Right renal cortex interstitium (tissue), 3 donors: Measurements from ENCODE around the gene SORBS2. TPM values are rescaled to one million over a fixed set of nuclear protein-coding genes. Genes with fewer than 3 reads are reported as not detected.
"Not testable (repeated sequence)": the region's sequence is repeated elsewhere in the genome, so short reads cannot be mapped to it uniquely, and the experiment has no call there.

ENCODE experiments used
- DNase-seq, 3 donors: peaks; one replicate each; pipeline ENCODE4 v3.0.0-alpha.2; 2013; ENCODE audit warnings: low read depth in 3 of 3, low spot score in 2 of 3
- polyA plus RNA-seq, 3 donors: library from polyadenylated mRNA; unstranded; fragments of 120-200 nt; gene quantifications; one replicate each; pipeline ENCODE4 v1.2.1, GENCODE V29; 2013; ENCODE audit not compliant: insufficient read length in 3 of 3

Gene SORBS2
- polyA plus RNA-seq, 3 donors: 65.0 to 71.9 (median 65.3) TPM

DNA sequence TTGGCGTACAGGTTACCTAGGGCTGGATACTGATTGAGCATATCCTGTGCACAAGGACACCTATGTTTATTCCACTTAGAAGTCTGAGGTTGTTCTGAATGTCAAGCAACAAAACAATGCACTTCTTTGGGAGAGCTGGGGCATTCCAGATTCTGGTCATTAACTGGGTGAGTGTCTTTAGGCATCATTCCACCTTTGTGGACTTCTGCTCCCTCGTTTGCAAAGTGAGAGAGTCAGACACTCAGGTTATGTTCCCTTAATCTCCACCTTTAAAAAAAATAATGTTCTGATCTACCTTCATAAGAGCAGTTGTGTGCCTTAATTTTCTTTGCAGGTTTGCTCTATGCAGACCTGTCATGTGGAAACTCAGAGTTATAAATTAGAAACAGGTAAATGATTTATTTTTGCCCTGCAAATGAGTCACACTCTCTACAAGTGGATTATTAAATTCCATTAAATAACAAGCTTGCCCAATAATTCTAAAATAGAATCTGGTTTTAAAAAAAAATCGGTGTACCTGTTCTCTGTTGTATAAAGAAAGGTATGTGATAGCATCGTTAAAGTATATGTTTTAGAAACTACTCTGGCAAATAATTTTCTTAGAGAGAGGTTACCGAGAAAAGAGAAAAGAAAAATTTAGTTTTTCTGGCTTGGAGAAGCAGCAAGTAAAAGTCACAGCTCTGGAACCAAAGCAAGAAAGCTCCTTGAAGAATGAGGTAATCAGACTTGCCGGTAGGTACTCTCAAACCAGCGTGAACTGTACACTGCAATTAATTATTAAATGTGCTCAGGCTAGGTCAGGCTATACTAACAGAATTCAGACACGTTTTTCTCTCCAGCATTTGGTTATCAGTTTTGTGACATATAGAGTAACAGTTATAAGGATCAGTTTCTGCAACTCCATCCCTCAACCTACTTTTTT lies 93.2 kb downstream of the SORBS2 start:
- peak in 1 of 3 donors; percentile 50 for DNase-seq

- no peak for DNase-seq
These were observed 94.6 kb downstream of the SORBS2 start for GRCh38 chr4:185717377-185717741.

DNA sequence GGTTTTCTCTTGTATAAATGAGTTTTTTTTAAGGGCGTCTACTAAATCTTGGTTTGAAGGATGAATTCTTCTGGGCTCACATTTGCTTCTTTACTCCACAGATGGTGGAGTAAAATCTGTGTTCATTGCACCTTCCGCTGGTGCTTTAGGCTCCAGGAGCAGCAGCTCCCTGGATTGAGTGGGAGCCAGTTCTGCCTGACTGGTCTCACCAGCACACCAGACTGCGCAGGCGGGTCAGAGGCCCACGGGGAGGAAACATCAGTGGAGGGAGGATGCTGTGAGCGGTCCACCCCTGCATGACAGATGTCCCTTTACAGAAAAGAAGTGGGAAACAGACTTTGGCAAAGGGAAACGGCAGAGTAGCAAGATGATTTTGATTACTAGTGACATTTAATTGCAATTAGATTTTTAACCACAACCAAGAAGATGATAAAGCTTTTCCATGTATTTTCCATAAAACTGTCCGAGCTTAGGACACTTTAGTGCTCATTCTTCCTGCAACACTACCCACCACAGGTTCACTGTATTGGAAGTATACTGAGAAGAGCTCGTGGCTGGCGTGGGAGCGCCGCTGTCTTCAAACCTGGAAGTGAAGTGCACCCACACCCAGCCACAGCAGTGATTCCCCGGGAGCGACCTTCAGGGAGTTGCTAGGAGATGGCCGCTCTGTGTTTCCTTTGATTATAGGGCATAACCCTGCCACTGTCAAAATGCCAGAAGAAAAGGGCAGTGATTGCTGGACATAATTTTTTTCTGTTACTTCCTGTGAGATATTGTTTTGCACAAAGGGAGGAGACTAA lies 95.2 kb downstream of the SORBS2 start:
- DNase-seq: peak in 1 of 3 donors; percentile 43

DNA sequence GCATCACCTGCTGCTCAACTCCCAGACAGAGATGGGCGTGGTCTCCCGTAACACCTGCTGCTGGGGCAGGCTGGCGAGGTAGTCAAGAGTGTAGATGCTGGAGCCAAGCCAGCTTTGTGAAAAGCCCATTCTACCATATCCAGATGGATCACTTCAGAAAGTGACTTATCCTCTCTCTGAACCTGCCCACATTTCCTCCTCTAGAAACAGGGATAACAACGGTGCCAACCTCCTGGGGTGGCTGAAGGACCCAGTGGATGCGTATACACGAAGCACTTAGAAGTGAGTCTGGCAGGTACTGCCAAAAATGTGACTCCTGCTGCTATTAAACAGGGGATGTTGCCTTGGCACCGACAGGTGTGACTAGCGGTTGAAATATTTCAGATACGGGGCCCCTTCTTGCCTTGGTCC lies 95.8 kb downstream of the SORBS2 start:
- DNase-seq: no peak

DNA sequence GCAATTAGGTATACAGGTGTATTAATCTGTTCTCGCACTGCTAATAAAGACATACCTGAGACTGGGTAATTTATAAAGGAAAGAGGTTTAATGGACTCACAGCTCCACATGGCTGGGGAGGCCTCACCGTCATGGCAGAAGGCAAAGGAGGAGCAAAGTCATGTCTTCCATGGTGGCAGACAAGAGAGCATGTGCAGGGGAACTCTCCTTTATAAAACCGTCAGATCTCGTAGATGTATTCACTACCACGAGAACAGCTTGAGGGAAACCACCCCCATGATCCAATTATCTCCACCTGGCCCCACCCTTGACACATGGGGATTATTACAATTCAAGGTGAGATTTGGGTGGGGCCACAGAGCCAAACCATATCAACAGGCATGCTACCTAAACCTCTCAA lies 97.5 kb downstream of the SORBS2 start:
- not testable (repeated sequence) for DNase-seq

DNA sequence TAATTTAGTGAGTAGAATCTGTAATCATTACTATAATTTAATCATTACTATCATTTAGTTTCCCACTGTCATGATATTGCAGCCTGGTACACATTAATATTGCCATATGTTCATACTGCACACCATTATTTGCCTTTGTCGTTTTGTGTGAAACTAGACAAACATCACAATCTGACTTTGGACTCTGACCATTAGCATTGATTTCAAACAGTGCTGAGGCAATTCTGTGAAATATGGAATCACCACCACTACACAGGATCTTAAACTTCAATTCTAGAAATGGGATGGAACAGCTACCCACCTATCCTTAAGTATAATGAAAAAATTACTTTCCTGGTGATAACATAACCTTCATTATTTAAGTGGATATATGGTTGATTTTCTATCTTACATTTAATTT lies 98.3 kb downstream of the SORBS2 start:
- no peak for DNase-seq

GRCh38 chr4:185713272-185713671 lies 98.7 kb downstream of the SORBS2 start:
- no peak for DNase-seq

DNA sequence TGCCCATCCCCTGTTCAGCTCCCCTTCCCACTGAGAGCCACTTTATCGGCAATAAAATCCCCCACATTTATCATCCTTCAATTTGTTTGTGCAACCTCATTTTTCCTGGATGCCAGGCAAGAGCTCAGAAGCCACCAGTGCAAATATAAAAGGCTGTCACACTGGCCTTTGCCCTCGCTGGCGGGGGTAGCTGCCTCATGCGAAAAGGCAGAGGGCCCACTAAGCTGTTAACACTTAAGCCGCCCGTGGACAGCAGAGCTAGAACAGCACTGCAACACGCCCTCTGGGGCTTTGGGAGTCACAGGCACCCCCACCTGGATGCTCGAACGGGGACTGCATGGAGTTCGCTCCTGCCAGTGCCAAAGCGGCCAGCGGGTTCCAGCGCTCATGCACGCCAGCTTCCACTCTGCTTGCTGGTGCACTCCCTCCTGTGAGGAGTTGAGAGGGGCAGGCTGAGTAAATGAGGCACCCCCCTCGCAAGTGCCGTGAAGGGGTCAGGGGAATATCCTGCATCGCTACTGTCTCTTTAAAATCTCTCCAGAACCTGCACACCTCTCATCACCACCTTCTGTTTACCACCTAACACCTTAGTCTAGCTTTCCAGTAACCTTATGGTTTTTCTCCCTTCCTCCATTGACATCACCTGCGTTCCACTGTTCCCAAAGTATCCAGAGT lies 99.5 kb downstream of the SORBS2 start:
- no peak for DNase-seq

DNA sequence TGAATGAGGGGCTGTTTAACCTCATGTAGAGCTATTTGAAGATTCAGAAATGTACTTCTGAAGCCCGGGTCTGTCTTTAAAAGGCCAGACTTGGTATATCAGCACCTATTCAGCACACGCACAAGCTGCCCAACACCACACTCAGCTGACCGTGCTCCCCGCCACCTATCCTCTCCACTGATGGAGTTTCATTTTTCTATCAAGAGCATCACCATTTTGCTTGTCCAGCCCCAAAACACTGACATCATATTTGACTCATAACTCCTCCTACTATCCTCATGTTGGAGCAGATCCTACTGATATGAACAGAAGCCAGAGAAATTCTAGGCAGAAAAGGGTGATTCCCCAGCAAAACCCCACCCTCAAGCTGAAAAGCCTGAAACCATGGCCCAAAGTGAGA lies 100.3 kb downstream of the SORBS2 start:
- DNase-seq: no peak

DNA sequence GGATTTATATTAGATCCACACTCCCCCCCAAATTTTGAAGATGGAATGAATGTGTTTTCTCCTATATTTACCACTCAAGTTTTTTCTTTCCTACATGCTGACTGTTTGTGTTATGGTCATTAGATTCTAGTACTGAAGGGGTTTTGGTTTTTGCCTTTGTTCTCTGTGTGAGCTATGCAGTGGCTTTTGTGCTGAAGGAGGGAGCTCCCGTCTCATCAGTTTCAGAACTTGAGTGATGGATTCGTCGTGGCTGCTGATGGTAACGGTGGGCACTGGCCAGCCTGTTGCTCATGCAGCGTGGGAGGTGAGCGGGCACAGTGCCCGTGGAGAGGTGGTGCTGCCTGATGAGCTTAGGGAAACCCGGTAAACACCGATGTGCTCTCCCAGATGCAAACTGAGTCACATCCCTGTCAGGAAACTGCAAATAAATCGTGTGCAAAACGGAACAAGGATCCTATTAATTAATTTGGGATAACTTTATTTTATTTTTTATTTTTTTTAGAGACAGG lies 101.5 kb downstream of the SORBS2 start:
- no peak for DNase-seq

GRCh38 chr4:185709802-185710486 lies 102.0 kb downstream of the SORBS2 start:
- DNase-seq: no peak

DNA sequence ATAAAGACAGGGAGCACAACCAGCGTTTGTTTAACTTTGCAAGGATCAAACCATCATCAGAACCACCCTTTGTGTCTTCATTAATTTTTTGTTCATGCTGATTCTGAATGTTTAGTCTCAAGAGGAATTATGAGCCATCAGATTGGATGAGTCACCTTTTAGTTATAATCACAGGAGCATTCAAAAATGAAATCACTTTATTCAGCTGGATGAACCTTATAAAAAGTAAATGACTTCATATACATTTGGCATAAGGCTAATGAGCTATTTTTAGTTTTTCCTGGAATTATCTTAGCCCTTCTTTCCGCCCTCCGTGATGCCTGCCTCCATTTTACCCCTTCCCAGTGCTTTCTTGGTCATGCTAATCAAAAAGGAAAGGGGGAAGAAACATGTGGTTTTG lies 103.6 kb downstream of the SORBS2 start:
- no peak for DNase-seq

DNA sequence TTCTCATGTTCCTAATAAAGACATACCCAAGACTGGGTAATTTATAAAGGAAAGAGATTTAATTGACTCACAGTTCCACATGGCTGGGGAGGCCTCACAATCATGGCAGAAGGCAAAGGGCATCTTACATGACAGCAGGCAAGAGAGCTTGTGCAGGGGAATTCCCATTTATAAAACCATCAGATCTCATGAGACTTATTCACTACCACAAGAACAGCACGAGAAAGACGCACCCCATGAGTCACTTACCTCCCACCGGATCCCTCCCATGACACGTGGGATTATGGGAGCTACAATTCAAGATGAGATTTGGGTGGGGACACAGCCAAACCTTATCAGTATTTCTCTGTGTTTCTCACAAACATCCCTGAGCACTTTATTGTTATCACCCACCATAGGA lies 104.4 kb downstream of the SORBS2 start:
- DNase-seq: not testable (repeated sequence)

DNA sequence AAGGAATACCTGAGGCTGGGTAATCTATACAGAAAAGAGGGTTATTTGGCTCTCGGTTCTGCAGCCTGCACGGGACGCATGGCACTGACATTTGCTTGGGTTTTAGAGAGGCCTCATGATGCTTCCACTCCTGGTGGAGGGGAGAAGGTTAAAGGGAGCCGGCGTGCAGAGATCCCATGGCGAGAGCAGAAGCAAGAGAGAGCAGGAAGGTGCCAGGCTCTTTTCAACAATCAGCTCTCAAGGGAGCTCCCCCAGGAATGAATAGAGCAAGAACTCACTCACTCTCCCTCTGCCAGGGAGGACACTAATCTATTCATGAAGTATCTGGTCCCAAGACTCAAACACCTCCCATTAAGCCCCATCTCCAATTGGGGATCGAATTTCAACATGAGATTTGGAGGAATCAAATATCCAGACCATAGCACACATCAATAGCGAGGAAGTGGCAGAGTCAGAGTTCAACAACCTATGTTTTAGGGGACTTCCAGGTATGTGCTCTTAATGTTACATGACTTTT lies 109.8 kb downstream of the SORBS2 start:
- DNase-seq: no peak

- no peak for DNase-seq
These were observed 111.4 kb downstream of the SORBS2 start for GRCh38 chr4:185700630-185701029.

GRCh38 chr4:185700048-185700447 lies 111.9 kb downstream of the SORBS2 start:
- no peak for DNase-seq

GRCh38 chr4:185697488-185697887 lies 114.5 kb downstream of the SORBS2 start:
- no peak for DNase-seq

GRCh38 chr4:185695743-185696142 lies 116.3 kb downstream of the SORBS2 start:
- no peak for DNase-seq

DNA sequence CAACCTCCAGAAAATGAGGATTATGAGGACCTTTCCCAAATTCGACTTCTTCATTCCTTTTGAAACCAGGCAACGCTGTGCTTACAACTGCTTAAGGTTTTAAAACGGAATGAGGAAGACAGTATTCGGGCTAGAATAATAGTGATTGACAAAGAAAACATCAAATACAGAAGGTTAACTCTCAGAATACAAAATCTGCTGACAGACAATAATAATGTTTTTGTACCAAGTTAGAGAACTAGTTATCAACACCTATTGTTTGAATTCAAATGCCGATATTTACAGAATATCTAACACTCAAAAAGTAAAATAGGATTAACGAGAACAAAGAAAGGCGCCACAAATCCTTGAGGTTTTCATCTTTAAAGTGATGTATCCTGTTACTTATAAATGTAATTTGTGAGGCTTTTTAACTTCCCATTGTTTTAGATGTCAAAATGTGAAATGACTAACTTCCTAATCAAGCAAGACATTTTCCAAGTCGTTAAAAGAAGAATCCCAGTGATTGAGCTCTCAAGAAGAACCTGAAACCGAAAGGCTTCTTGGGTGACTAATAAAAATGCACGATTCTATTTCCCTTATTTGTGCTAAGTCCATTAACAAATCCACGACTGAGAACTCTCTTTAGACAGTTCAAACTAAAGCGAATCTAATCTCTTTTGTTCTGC lies 118.3 kb downstream of the SORBS2 start:
- no peak for DNase-seq

GRCh38 chr4:185689407-185689806 lies 122.6 kb downstream of the SORBS2 start:
- DNase-seq: no peak
